ENCODE data around the gene GPR68.

GPR68 gene

GRCh38 chr14:91244501-91244901 lies at the start of gene GPR68:
Gene GPR68, minus strand, starts transcription at chr14:91244704. Its CDS starts 9,654 bp downstream, at chr14:91235050.
- peak within 1 kb of the TSS; percentile 84 for H3K4me3 Mint-ChIP-seq
- CTCF ChIA-PET, result interaction anchor here (0.6 to 7.4 kb wide), 10 partner anchors 8 to 71 kb away, joined by 3 to 70 read pairs (median 5); no protein-coding TSS in a partner anchor
- peak within 1 kb of the TSS; percentile 99 for H3K27ac Mint-ChIP-seq
- no peaks in the 10 kb centered on the region for H3K27me3 Mint-ChIP-seq
- H3K36me3 Mint-ChIP-seq, result peaks cover 73% of the 10 kb centered on the region
- H3K9me3 Mint-ChIP-seq, result no peaks in the 10 kb centered on the region
- DNase-seq, result peak; percentile 62
- H3K4me1 Mint-ChIP-seq, result peaks cover 96% of the 10 kb centered on the region

- Mint-ChIP-seq H3K36me3 (peaks cover 79% of the 10 kb centered on the region), H3K27me3 (no peaks in the 10 kb centered on the region), H3K27ac (no peak overlapping the region), H3K4me1 (peaks cover 2% of the 10 kb centered on the region), H3K4me3 (no peak overlapping the region), H3K9me3 (no peaks in the 10 kb centered on the region)
- CTCF ChIA-PET, result no interaction called here
- DNase-seq, result no peak
Observed at GRCh38 chr14:91294153-91294552, 49.6 kb upstream of the GPR68 start.

- H3K27me3 Mint-ChIP-seq, result no peaks in the 10 kb centered on the region
- H3K36me3 Mint-ChIP-seq, result peaks cover 76% of the 10 kb centered on the region
- no peaks in the 10 kb centered on the region for H3K9me3 Mint-ChIP-seq
- no peak for DNase-seq
- no peak overlapping the region for H3K27ac Mint-ChIP-seq
- peaks cover 2% of the 10 kb centered on the region for H3K4me1 Mint-ChIP-seq
- CTCF ChIA-PET, result interaction anchor here (0.8 kb wide), 1 partner anchor 132 kb away, joined by 3 read pairs; no protein-coding TSS in a partner anchor
- no peak overlapping the region for H3K4me3 Mint-ChIP-seq
Observed at GRCh38 chr14:91293281-91293680, 48.8 kb upstream of the GPR68 start.

- CTCF ChIA-PET, result interaction anchor here (0.8 to 1.2 kb wide), 2 partner anchors 117 to 132 kb away, joined by 3 read pairs; no protein-coding TSS in a partner anchor
- Mint-ChIP-seq H3K4me3 (no peak overlapping the region), H3K9me3 (no peaks in the 10 kb centered on the region), H3K36me3 (peaks cover 79% of the 10 kb centered on the region), H3K27ac (peak overlapping the region; percentile 17), H3K4me1 (peaks cover 2% of the 10 kb centered on the region), H3K27me3 (no peaks in the 10 kb centered on the region)
- DNase-seq, result no peak
Observed at GRCh38 chr14:91292491-91292890, 48.0 kb upstream of the GPR68 start.

GRCh38 chr14:91291786-91292405 lies 47.4 kb upstream of the GPR68 start:
- CTCF ChIA-PET, result interaction anchor here (1.2 to 2.8 kb wide), 3 partner anchors 114 to 118 kb away, joined by 3 to 24 read pairs (median 3); no protein-coding TSS in a partner anchor
- no peak for DNase-seq
- Mint-ChIP-seq H3K9me3 (no peaks in the 10 kb centered on the region), H3K4me1 (peaks cover 2% of the 10 kb centered on the region), H3K27me3 (no peaks in the 10 kb centered on the region), H3K36me3 (peaks cover 76% of the 10 kb centered on the region), H3K4me3 (no peak overlapping the region), H3K27ac (peak overlapping the region; percentile 45)

- Mint-ChIP-seq H3K9me3 (no peaks in the 10 kb centered on the region), H3K4me1 (peaks cover 8% of the 10 kb centered on the region), H3K36me3 (peaks cover 76% of the 10 kb centered on the region), H3K27ac (peak overlapping the region; percentile 45), H3K27me3 (no peaks in the 10 kb centered on the region), H3K4me3 (no peak overlapping the region)
- no peak for DNase-seq
- CTCF ChIA-PET, result interaction anchor here (1.2 to 2.8 kb wide), 2 partner anchors 113 to 117 kb away, joined by 3 to 24 read pairs; no protein-coding TSS in a partner anchor
Observed at GRCh38 chr14:91290986-91291385, 46.5 kb upstream of the GPR68 start.

- no peak overlapping the region for H3K27ac Mint-ChIP-seq
- CTCF ChIA-PET, result interaction anchor here (2.8 kb wide), 1 partner anchor 111 kb away, joined by 24 read pairs; no protein-coding TSS in a partner anchor
- H3K4me1 Mint-ChIP-seq, result peaks cover 19% of the 10 kb centered on the region
- no peak for DNase-seq
- peaks cover 80% of the 10 kb centered on the region for H3K36me3 Mint-ChIP-seq
- H3K27me3 Mint-ChIP-seq, result no peaks in the 10 kb centered on the region
- no peaks in the 10 kb centered on the region for H3K9me3 Mint-ChIP-seq
- H3K4me3 Mint-ChIP-seq, result no peak overlapping the region
Observed at GRCh38 chr14:91289464-91289863, 45.0 kb upstream of the GPR68 start.

- Mint-ChIP-seq H3K4me3 (no peak overlapping the region), H3K27ac (peak overlapping the region; percentile 49), H3K9me3 (no peaks in the 10 kb centered on the region), H3K27me3 (no peaks in the 10 kb centered on the region), H3K4me1 (peaks cover 17% of the 10 kb centered on the region), H3K36me3 (peaks cover 81% of the 10 kb centered on the region)
- CTCF ChIA-PET, result interaction anchor here (1.0 to 13.7 kb wide), 3 partner anchors 29 to 114 kb away, joined by 3 to 229 read pairs (median 24); no protein-coding TSS in a partner anchor
- DNase-seq, result no peak
Observed at GRCh38 chr14:91288876-91289275, 44.4 kb upstream of the GPR68 start.

- no peaks in the 10 kb centered on the region for H3K9me3 Mint-ChIP-seq
- peak overlapping the region; percentile 4 for H3K27ac Mint-ChIP-seq
- H3K27me3 Mint-ChIP-seq, result no peaks in the 10 kb centered on the region
- H3K4me3 Mint-ChIP-seq, result no peak overlapping the region
- H3K4me1 Mint-ChIP-seq, result peaks cover 19% of the 10 kb centered on the region
- H3K36me3 Mint-ChIP-seq, result peaks cover 84% of the 10 kb centered on the region
- peak; percentile 86 for DNase-seq
- CTCF ChIA-PET, result interaction anchor here (0.5 to 13.7 kb wide), 19 partner anchors 9 to 384 kb away, joined by 3 to 229 read pairs (median 5); partner anchors contain the start of genes CCDC88C and GPR68
Observed at GRCh38 chr14:91286530-91286937, 42.0 kb upstream of the GPR68 start.

GRCh38 chr14:91284791-91285548 lies 40.5 kb upstream of the GPR68 start:
- Mint-ChIP-seq H3K36me3 (peaks cover 75% of the 10 kb centered on the region), H3K27ac (peak overlapping the region; percentile 34), H3K4me3 (no peak overlapping the region), H3K27me3 (no peaks in the 10 kb centered on the region), H3K9me3 (no peaks in the 10 kb centered on the region), H3K4me1 (peaks cover 19% of the 10 kb centered on the region)
- CTCF ChIA-PET, result interaction anchor here (1.3 to 13.7 kb wide), 9 partner anchors 8 to 383 kb away, joined by 3 to 229 read pairs (median 7); no protein-coding TSS in a partner anchor
- no peak for DNase-seq

GRCh38 chr14:91284146-91284790 lies 39.8 kb upstream of the GPR68 start:
- H3K36me3 Mint-ChIP-seq, result peaks cover 75% of the 10 kb centered on the region
- no peaks in the 10 kb centered on the region for H3K9me3 Mint-ChIP-seq
- no peak for DNase-seq
- peak overlapping the region; percentile 34 for H3K27ac Mint-ChIP-seq
- no peaks in the 10 kb centered on the region for H3K27me3 Mint-ChIP-seq
- H3K4me1 Mint-ChIP-seq, result peaks cover 19% of the 10 kb centered on the region
- CTCF ChIA-PET, result interaction anchor here (13.7 kb wide), 1 partner anchor 110 kb away, joined by 229 read pairs; no protein-coding TSS in a partner anchor
- no peak overlapping the region for H3K4me3 Mint-ChIP-seq

GRCh38 chr14:91283666-91284065 lies 39.2 kb upstream of the GPR68 start:
- peaks cover 19% of the 10 kb centered on the region for H3K4me1 Mint-ChIP-seq
- no peak for DNase-seq
- H3K4me3 Mint-ChIP-seq, result no peak overlapping the region
- no peak overlapping the region for H3K27ac Mint-ChIP-seq
- no peaks in the 10 kb centered on the region for H3K9me3 Mint-ChIP-seq
- H3K36me3 Mint-ChIP-seq, result peaks cover 74% of the 10 kb centered on the region
- CTCF ChIA-PET, result interaction anchor here (13.7 kb wide), 1 partner anchor 109 kb away, joined by 229 read pairs; no protein-coding TSS in a partner anchor
- no peaks in the 10 kb centered on the region for H3K27me3 Mint-ChIP-seq

GRCh38 chr14:91282954-91283645 lies 38.6 kb upstream of the GPR68 start:
- Mint-ChIP-seq H3K27ac (peak overlapping the region; percentile 62), H3K9me3 (no peaks in the 10 kb centered on the region), H3K36me3 (peaks cover 76% of the 10 kb centered on the region), H3K4me3 (no peak overlapping the region), H3K27me3 (no peaks in the 10 kb centered on the region), H3K4me1 (peaks cover 19% of the 10 kb centered on the region)
- DNase-seq, result no peak
- CTCF ChIA-PET, result interaction anchor here (1.1 to 13.7 kb wide), 2 partner anchors 109 to 142 kb away, joined by 3 to 229 read pairs; no protein-coding TSS in a partner anchor

All from activated naive CD4-positive, alpha-beta T cell treated with anti-CD3 and anti-CD28 coated beads, Interleukin-2, amount 10 ng/mL, durations not matched to agents 7 days and 5 days (primary cell).